HG03558 (cell line): ENCODE results near the gene SMCO1.
"Not testable (repeated sequence)": the region's sequence is repeated elsewhere in the genome, so short reads cannot be mapped to it uniquely, and the experiment has no call there.

Experiments
- ATAC-seq: cut with Tn5 transposase; IDR thresholded peaks from one replicate; pipeline ENCODE4 v1.9.1; 2021; ENCODE audit warnings: moderate number of reproducible peaks; ENCODE audit not compliant: unreplicated experiment; ENCODE audit errors: extremely low read depth

The SMCO1 gene

DNA sequence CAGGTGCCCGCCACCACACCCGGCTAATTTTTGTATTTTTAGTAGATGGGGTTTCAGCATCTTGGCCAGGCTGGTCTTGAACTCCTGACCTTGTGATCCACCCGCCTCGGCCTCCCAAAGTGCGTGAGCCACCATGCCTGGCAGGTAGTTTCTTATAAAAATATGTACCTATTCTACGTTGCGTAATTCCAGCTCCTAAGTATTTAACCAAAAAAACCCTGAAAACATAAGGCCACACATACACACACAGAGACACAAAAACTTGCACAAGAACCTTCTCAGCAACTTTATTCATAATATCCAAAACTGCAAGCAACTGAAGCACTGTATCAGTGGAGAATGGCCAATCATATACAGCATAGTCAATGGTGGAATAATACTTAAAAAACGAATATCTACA is 16.8 kb downstream of the SMCO1 start:
- no peak for ATAC-seq

DNA sequence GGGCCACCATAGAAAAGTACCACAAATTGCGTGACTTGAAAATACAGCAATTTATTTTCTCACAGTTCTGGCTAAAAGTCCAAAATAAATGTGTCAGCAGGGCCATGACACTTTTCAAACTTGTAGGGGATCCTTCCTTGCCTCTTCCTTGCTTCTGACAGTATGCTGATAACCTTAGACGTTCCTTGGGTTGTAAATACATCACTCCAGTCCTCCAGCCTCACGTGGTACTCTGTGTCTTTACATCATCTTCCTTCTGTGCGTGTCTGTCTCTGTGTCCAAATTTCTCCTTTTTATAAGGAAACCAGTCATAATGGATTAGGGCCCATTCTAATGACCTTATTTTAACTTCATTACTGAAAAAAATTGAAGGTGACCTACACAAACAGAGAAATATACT is 19.0 kb downstream of the SMCO1 start:
- ATAC-seq = no peak

DNA sequence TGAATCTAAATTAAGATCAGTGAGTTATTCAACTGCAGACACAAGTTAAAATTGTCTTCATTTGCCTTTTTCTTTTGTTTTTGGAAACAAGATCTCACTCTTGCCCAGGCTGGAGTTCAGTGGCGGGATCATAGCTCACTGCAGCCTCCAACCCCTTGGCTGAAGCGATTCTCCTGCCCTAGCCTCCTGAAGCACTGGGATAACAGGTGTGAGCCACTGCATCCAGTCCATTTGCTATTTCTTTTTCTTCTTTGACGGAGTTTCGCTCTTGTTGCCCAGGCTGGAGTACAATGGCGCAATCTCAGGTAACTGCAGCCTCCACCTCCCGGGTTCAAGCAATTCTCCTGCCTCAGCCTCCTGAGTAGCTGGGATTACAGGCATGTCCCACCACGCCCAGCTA is 21.9 kb downstream of the SMCO1 start:
- ATAC-seq = no peak

DNA sequence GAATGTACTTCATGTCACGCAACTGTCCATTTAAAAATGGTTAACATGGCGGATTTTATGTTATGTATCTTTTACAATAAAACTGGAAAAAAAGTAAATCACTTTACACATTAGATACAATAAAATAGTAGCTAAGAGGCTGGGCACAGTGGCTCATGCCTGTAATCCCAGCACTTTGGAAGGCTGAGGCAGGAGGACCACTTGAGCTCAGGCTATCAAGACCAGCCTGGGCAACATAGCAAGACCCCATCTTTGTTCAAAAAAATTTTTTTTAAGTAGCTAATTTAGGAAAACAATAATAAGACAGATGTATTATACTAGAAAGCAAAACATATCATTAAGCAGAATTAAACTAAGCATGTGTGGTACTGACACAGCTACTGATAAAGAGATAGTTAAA is 23.1 kb downstream of the SMCO1 start:
- no peak for ATAC-seq

DNA sequence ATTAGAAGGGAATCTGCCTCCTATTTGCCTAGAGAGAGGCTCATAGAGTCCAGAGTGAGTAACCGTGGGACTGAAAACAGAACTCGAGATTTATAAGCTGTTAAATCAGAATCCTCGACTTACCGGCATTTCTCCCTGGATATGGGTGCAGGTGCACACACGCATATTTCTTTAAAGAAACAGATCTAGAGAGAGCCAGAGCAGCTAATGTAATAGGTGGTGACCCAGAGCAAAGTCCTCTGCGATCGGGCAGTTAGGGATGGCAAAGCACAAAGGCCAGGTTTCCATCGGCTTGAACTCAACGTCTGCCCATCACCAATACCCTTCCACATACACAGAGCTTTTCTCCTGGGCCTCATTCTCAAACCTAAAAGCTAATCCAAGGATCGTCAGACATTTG is 25.4 kb downstream of the SMCO1 start:
- ATAC-seq = no peak

DNA sequence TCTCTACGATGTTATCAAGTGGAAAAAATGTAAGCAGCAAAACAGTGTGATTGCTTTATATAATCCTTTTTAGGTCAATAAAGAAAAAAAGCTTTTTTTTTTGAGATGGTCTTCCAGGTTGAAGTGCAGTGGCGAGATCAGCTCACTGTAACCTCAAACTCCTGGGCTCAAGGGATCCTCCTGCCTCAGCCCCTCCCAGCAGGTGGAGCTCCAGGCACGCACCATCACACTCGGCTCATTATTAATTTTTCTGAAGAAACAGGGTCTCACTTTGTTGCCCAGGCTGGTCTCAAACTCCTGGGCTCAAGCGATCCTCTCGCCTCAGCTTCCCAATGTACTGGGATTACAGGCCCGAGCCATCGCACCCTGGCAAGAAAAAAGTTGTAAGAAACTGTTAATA is 28.9 kb downstream of the SMCO1 start:
- no peak for ATAC-seq

DNA sequence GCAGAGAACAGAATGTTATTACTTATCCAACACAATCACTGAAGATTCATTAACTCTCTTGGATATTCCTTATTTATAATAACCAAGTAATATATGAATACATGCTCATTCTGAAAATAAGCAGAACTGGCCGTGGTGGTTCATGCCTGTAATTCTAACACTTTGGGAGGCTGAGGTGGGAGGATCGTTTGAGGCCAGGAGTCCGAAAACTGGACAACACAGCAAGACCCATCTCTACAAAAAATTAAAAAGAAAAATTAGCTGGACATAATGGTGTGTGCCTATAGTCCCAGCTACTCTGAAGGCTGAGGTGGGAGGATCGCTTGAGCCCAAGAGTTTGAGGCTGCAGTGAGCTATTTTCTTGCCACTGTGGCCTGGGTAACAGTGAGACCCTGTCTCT is 37.5 kb downstream of the SMCO1 start:
- ATAC-seq = no peak

DNA sequence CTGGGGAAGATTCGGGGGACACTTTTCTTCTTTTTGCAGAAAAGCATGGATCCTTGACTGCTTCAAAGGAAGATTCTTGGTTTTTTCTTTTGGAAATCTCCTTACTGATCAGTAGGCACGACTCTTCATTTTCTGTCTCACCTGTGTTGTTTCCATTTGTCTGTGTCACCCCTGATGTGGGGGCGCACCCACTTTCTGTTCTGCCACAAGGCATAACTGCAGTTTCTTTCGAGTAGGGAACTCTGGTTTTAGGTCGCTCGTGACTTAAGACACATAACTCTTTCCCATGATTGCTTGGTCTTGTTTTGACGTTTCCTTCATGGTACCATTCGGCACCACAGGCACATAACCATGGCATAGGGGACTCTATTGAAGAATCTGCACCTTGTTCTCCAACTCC is 42.9 kb downstream of the SMCO1 start:
- ATAC-seq = no peak

DNA sequence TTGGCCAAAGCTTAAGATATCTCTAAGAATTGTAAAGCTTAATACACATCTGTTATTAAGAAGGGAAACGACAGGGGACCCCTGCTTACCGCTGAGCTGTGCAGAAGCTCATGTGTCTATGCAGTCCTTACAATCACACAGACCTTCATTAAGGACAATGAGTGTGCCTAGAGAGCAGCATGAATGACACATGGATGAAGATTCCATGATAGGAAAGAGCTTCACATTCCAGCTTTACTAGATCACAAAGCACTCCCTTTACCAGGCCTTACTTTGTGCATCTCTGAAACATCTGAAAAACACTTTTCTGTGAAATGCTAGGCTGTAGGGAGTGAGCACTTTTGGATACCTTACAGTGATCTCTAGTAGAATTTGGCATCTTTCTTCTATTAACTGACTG is 43.6 kb downstream of the SMCO1 start:
- ATAC-seq = no peak

DNA sequence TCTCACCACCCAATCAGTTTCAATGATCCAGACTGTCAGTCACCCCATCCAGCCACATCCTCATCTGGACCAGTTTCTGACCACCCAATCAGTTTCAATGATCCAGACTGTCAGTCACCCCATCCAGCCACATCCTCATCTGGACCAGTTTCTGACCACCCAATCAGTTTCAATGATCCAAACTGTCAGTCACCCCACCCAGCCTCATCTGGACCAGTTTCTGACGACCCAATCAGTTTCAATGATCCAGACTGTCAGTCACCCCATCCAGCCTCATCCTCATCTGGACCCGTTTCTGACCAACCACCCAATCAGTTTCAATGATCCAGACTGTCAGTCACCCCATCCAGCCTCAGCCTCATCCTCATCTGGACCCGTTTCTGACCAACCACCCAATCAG is 45.0 kb downstream of the SMCO1 start:
- ATAC-seq = not testable (repeated sequence)

DNA sequence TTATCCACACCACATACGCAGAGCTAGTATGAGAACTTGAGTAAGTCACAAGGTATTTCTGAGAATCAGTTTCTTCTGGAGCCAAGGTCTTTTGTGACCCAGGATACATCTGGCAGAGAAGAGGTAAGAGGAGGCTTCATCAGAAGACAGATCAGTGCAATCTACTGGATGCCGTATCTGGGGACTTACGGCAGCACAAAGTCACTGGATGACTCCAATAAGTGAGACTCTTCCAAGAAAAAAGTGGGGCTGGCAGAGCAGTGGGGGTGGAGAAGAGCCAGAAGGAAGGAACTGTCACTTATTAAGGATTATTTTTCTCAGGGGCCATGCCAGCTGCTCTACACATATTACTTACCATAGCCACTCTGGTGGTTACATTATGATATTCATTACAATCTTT is 51.3 kb downstream of the SMCO1 start:
- no peak for ATAC-seq

DNA sequence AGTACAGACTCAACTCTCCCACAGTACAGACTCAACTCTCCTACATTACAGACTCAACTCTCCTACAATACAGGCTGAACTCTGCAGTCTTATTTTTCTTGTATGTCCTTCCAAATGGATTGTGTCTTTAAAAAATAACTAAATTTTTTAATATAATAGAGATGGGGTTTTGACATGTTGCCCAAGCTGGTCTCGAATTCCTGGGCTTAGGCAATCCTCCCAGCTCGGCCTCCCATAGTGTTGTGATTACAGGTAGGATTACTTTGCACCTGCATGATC is 51.7 kb downstream of the SMCO1 start:
- ATAC-seq = no peak

DNA sequence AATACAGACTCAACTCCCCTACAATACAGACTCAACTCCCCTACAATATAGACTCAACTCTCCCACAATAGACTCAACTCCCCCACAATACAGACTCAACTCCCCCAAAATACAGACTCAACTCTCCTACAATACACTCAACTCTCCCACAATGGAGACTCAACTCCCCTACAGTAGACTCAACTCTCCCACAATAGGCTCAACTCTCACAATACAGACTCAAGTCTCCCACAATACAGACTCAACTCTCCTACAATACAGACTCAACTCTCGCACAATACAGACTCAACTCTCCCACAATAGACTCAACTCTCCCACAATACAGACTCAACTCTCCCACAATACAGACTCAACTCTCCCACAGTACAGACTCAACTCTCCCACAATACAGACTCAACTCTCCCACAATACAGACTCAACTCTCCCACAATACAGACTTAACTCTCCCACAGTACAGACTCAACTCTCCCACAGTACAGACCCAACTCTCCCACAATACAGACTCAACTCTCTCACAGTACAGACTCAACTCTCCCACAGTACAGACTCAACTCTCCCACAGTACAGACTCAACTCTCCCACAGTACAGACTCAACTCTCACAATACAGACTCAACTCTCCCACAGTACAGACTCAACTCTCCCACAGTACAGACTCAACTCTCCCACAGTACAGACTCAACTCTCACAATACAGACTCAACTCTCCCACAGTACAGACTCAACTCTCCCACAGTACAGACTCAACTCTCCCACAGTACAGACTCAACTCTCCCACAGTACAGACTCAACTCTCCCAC is 52.3 kb downstream of the SMCO1 start:
- ATAC-seq = not testable (repeated sequence)

DNA sequence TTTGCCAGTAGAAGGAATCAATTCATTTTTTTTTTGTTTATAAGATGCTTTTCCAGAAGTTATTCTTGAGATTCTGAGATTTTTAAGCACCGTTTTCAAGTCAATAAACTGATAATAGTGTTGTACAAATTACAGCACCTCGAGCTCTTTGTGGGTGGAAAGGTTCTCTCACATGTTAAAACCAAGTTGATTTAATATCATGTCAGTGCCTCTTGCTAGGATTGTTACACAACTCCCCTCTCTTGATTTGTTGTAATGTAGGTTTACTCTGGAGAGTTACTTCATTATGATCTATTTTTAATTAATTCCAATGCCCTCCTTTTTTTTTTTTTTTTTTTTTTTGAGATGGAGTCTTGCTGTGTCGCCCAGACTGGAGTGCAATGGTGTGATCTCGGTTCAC is 57.1 kb downstream of the SMCO1 start:
- ATAC-seq = no peak

DNA sequence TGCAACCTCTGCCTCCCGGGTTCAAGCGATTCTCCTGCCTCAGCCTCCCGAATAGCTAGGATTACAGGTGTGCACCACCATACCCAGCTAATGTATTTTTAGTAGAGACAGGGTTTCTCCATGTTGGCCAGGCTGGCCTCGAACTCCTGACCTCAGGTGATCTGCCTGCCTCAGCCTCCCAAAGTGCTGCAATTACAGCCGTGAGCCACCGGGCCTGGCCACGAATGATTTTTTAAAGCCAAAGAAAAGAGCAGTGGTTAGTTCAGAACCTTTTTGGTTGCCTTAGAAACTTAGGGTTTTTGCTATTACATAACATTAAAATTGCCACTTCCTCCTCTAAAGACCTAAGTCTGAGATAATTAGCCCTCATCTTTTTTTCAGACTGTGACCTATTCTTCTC is 57.7 kb downstream of the SMCO1 start:
- not testable (repeated sequence) for ATAC-seq
